GM21381 (cell line): ENCODE results near the gene POLDIP2.

ENCODE experiments used
- ATAC-seq: cut with Tn5 transposase; IDR thresholded peaks from one replicate; pipeline ENCODE4 v1.9.1; 2021; ENCODE audit warnings: mild to moderate bottlenecking, moderate library complexity; ENCODE audit not compliant: unreplicated experiment

POLDIP2 gene

DNA sequence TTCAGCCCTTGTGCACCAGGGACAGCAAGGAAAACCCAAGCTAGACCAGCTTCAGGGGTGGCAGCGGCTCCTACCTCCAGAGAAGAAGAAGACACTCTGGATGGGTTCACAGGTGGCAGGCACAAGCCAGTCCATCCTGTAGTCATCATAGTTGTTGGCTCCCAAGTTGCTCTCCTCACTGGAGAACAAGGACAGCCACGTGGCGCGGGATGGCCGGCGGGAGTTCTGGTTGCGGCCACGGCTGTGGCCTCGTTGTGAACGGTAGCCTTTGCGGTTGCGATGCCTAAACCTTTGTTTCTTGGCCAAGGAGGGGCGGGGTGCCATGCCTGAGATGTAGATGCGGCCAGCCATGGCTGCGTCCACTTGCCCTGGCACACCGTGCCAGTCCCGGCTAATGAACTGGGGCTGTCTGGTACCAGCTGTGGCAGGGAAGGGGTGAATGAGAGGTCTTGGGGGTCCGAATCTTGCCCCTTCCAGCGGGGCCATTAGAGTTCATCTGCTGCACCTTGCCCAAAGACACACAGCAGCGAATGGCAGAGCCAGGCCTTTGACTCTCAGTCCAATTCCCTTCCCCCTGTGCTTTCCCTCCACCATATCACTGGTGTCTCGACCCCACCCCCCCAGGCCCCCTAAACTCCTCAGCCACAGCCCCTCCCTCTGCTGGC, 10.4 kb upstream of the POLDIP2 start:
- no peak for ATAC-seq

DNA sequence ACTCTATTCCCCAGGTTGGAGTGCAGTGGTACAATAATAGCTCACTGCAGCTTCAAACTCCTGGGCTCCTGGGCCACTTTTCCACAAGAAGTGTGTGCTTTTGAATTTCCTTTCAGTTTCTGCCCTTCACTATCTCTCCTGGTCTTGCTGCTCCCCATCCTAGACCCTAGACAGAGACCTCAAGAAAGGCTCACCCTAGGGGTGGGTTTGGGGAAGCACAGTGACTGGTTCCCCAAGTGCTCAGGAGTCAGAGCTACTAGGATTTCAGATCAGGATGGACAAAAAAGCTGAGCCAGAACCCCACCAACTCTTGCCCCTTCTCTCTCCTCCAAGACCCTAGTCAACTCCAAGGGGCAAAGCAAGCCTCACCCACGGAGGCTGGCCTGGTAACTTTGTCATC, 9.3 kb upstream of the POLDIP2 start:
- ATAC-seq, result no peak

DNA sequence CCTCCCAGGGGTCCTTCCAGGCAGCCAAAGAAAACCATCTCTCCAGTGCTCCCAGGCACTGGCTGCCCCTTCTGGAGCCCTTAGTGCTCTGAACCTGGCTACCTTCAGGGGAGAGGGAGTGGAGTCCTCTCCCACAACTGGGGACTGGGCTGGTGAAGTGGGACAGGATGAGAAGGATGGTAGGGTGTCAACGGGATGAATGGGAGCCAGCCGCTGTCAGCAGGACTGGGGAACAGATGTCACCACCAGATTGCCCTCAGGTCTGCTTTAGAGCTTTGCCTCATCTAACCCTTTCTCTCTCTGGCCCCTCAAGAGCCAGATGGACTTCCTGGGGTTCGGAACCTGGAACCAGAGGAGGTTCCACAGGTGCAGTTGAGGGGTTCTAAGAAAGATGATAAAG, 8.2 kb upstream of the POLDIP2 start:
- ATAC-seq, result no peak

DNA sequence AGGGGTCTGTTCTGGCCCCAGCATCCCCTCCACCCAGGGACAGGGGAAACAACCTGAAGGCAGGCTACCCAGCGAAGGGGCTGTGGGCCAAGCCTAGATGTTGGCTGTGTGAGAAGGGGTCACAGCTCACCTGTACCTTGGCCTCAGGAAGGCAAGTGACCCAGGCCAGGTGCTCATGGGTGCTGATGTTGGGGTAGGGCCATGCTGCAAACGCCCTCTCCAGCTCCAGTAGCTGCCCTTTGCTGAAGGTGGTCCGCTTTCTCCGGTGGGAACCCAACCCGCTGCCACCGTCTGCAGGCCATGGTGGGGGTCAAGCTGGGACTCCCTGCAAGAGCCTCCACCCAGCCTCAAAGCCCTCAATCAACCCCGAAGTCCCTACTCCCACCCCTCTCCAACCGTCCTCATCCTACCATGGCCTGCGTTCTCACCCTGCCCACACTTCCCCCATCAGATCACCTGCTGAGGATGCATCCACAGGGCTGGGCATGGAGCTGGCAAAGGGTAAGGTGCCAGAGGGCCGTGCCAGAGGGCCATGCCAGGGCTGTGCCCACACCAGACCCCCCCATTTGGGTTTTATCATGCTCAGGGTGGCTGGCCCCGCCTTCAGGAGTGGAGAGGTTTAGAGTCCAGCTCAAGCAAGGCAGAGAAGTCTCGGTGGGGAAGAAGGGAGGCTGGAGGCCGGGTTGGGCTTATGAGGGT, 7.5 kb upstream of the POLDIP2 start, which contains the start of gene SEBOX:
TSS of gene SEBOX (minus strand) at position 535 of the 699 bp plus-strand sequence. CDS start at position 487, 48 bp downstream.
- ATAC-seq, result no peak

DNA sequence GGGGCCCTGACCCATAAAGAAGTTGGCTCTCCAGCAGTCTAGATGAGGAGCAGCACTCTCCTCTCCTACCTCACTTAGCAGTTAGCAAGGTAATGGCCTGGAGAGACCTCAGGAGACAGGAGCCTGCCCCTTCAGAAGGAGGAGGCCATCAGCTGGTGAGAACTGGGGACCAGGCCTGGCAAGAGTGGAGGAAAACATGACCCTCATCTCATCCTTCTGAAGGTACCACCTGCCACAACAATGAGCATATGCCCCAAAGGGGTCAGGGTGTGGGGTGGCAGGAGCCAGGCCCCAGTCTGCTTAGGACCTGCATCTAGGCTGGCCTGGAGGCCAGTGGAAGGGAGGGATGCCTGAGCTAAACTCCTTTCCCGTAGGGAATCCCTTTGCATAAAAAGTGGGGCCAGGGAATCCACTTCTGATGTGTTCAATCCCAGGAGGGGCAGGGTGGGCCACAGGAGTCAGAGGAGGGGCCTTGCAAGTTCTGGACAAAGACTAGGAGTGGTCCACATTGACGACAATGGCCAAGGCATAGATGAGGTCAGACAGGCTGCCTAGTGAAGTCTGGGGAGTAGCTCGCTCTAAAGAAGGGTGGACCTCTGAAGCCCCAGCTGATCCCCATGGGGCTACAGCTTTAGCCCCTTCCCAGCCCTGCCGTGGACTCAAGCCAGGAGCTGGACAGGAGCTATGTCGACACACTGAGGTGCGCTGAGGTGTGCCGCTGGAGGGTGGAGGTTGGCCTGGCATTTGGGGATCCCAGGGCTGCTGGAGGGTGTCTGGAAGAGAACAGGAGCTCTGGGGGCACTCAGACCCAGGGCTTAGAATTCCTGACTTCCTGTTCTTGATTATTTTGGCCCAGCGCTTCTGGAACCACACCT, 6.7 kb upstream of the POLDIP2 start:
- ATAC-seq, result no peak

DNA sequence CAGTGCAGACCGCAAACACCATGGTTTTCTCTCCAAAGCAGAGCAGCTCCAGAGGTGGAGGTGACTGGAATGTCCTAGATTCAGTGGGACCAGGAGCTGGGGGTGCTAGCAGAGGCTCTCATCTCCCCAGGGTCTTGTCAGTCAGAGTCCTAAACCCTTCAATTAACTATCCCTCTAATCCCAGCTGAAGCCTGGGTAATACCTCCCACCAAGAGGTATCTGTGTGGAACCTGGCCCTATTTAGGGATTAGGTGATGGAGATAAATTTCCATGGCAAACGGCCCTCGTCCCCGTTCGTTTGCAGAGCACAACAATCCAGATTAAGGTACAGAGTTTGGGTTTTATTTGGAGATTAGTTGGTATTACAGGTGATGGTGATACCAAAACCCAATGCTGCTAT, 5.9 kb upstream of the POLDIP2 start:
- ATAC-seq, result no peak

DNA sequence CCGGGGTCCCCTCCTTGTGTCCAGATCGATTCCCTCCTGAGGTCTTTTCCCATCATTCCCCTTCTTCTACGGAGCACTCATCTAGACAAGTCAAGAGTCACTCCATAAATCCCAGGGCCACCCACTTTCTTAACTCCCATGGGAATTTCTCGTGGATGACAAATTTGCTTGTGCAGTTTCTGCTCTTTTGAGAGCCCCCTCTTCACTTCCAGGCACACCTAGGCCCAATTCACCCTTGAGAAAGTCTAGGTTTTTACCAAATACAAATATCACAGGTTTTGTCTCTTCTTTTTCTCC, 522 bp upstream of the POLDIP2 start:
- no peak for ATAC-seq

DNA sequence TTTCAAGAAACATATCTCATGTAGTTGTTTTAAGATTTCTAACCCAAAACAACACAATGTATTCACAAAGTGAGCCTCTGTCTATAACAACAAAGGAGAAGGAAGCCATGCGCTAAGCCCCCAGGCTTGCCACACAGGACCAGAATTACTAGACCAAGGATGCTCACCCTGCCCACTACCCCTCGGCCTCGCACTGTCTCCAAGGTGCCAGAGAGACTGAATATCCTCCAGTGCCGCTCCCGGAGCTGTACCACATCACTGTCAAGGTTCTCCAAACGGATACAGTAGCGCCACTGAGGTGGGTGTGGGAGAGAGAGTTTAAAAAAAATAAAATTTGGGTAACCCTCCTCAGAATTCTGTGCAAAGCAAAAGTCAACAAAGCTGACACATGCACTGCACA, 7.1 kb downstream of the POLDIP2 start:
- ATAC-seq, result no peak

DNA sequence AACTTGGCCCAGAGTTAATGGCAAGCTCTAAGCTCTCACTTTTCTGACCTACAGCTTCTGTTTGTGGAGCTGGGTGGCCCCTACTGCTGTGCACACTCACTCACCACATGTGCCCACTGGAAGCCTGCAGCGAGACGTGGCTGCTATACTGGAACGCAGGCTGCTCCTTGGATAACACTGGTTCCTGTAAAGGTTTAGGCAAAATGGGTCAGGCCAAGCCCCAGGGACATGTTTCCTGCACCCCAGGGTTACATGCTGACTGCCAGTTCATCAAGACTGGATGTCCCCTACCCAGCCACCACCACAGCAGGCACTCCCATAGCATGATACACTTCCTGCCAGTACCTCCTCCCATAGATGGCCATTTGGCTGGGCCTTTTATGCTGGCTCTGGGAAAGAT, 8.3 kb downstream of the POLDIP2 start:
- ATAC-seq, result no peak

DNA sequence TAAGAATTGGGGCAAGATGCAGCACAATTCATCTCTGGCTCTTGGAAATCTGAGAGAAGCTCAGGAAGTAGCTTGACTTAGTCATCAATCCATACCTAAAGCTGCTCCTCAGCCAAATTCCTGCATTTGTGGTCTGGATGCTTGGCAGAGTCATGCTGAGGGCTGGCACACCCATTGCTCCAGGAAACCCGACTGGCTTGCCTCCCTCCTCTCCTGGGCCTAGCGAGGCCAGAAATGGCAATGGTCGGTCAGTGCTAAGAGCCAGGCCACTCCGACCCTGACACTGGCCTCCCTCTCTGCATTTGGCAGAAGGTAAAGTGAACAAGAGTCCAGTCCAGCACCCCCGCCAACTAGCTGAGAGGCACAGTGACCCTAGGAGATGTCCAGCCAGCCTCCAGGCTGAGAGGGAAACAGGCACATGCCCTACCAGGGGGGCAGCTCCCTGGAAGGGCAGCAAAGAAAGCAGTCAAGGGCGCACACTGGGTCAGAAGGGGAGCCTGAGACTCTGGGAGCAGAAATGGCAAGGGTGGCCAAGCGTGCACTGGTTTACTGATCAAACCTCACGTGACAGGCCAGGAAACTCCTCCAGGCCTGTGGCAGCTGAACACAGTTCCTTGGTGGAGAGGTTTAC, 10.0 kb downstream of the POLDIP2 start:
- no peak for ATAC-seq

DNA sequence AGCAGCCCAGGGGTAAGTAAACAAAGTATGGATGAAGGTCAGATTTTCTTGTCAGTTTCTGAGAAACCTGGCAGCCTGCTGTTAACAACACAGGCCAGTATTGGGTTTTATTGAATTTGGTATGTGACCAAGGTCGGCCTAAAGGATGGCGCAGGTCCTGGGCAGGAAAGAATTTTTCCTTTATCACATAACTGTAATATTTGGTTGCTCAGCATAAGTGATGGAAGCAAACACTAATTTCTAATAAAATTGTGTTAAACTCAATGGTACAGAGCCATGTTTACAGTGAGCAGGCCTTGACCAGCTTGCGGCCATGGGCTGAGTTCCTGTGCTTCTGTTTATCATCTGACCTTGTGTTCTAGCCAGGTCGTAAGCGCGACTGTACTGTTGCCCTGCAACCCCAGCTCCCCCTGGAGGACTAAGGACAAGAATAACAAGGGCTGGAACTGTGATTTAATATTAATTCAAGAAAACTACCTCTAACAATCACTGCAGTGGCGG, 10.5 kb downstream of the POLDIP2 start:
- no peak for ATAC-seq

DNA sequence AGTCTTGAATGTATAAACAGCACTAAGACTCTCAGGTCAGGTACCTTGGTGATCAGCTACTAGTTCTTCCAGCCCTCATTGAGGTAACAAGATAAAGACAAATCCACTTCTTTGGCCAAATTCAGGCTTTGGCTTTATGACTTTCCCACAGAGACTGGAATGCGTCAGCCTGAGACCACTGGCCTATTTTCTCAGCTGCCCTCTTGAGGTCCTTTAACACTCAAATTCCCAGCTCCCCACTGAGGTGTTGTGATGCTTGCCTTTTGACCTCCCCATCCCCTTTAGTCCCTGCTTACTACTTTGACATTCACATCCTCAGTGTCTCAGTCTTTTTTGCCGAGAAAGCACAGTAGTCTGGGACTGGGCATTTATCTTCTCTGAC, 11.1 kb downstream of the POLDIP2 start:
- no peak for ATAC-seq

DNA sequence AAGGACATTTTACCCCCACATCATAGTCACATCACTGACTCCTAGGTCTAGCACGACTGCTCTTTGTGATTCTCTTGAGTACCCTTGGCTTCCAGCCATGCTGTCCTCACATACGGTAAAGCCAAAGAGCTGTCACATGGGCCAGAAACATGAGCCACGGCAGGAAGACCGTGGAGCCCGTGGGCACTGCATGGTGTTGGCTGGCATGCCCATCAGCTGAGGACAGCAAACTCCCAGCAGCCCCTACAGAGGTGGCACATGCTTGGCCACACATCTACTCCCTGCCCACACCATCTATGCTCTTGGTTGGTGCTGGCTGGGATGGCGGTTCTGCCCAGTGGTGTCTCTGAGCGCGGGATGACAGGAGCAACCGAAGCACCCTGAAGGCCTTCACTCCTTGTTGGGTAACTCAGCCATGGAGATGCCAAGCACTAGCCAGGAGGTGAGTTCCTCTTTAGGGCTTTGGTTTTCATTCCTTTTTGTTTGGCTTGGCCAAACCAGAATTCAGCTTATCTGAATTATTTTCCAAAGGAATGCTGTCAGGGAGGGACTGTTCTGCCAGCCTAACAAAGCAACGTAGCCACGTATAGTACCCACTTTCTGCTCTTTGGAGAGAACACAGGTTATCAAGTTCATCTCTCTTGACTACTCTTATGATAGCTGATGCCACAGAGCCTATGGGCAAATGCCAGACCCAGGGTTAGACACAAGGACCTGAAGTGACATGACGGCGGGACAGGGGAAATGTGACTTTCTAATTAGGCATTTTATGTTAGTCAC, 11.7 kb downstream of the POLDIP2 start:
- no peak for ATAC-seq

DNA sequence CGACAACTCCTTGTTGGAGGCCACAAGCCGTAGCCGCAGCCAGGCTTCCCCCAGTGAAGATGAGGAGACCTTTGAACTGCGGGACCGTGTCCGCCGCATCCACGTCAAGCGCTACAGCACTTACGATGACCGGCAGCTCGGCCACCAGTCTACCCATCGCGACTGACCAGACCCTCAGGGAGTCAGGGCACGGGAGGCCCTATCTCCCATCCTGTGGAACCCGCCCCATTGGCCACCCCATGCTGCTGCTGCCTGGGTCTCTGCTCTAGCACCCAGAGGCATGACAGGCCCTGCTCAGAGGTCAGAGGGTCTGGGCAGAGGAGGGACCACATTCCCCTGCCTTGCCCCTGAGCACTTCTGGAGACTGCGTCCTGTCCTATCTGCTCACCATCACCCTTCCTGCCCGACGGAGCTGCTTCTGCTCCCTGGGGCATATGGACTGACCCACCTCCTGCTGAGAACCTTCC, 12.9 kb downstream of the POLDIP2 start:
- no peak for ATAC-seq

DNA sequence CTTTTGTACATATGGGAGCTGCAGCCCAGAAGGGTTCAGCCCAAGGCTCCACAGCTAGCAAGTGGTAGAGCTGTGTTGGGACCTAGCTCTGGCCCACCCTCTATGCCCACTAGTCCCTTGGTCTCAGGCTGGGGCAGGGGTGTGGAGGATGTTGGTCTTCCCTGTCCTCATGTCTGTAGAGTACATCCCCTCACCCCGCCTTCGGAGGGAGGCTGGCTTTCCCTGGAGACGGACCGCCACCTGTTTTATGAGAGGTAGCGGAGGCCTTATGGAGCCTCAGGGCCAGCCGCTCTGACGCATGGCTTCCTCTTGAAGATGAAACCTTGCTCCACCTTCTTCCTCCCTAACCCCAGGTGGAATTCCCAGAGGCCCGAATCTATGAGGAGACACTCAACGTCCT, 13.3 kb downstream of the POLDIP2 start:
- ATAC-seq, result no peak

DNA sequence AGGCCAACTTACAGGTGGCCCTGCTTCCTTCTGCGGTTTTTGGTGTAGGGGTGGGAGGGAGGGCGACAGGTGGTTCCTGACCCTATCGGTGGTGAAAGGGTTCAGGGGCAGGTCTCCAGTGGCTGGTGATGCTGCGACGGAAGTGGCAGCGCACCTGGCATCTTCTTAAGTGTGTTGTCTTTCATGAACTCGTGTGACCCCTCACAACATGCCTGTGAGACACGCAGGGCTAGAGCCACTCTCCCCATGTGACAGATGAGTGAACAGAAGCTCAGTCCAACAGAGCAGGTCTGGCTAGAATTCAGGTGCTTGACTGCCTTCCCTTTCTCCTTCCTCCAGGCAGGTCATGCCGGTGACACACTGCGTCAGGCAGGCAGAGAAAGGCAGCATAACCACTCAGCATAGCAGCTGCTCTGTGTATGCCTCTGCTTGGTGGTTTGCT, 13.8 kb downstream of the POLDIP2 start:
- ATAC-seq, result no peak

DNA sequence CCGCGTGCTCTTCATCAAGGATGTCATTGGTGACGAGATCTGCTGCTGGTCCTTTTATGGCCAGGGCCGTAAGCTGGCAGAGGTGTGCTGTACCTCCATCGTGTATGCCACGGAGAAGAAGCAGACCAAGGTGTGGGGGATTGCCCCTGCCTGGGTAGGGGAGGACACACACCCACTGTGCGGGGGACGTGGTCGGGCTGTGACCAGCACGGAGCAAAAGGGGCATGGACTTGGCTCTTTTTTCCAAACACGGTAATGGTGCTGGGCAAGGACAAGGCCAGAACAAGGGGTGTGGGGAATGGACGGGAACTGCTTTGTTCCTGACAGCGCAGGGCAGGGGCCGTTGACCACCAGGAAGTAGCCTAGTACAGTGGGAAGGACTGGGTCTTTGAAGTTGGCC, 15.0 kb downstream of the POLDIP2 start:
- no peak for ATAC-seq

DNA sequence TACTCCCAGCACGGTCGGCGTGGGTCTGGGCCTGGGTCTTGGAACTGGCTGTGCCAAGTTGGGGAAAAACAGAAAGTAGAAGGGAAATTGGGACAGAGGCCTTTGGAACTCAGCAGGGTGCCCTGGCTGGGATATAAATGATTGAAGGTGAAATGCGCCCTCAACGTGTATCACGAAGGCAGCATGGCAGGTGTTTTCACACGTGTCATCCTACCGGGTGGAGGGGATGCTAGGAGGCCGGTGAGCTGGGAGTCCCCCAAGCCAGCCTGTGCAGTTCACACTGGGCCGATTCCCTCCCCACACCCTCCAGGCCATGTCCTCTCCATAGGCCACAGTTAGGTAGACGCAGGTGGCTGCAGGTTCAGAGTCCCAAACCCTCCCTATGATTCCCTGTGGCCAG, 15.8 kb downstream of the POLDIP2 start:
- no peak for ATAC-seq

DNA sequence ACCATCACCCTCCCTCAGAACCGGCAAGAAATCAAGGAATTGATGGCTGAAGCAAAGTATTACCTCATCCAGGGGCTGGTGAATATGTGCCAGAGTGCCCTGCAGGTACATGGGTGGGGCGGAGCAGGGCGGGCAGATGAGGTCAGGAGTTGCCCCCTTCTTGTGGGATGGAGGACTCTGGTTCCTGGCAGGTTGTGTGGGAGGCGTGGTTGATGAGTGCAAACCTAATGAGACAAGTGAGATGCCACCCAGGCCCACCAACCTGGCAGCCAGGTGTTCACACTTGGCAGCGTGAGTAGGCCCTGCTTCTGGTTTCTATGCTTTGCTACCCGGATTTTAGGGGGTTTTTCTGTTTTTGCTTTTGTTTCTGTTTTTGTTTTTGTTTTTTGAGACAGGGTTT, 17.0 kb downstream of the POLDIP2 start:
- ATAC-seq, result no peak

DNA sequence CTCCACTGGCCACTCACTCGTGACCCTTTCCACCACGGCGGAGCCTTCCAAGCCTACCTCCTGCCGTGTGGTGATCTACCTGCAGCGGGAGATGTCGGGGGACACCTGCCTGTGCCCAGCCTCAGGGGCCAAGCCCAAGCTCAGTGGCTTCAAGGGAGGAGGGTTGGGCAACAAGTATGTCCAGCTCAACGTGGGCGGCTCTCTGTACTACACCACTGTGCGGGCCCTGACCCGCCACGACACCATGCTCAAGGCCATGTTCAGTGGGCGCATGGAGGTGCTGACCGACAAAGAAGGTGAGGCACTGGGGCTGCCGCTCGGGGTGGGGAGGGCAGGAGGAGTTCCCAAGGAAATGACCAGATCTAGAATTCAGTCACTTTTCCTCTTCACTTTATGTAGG, 17.9 kb downstream of the POLDIP2 start:
- no peak for ATAC-seq
